Testis (tissue), 2 donors: Measurements from ENCODE around the gene AIG1.

Experiments
- CTCF ChIP-seq, 3 experiments: fragments of 450-650 bp in 2 of 3; fragments of 200-600 bp in 1 of 3; sonication (generic) in 1 of 3; IDR thresholded peaks; one replicate each; pipeline ENCODE4 v1.5.1; 2016 to 2019; ENCODE audit warnings: antibody characterized with exemption in 3 of 3, mild to moderate bottlenecking in 2 of 3, moderate library complexity in 1 of 3
- POLR2A ChIP-seq: fragments of 450-650 bp; IDR thresholded peaks from one replicate; pipeline ENCODE4 v1.6.1; 2017; ENCODE audit warnings: antibody characterized with exemption, mild to moderate bottlenecking, moderate library complexity

GRCh38 chr6:143390278-143390677 lies 329.6 kb downstream of the AIG1 start:
- TF ChIP-seq CTCF (IDR thresholded peaks at IDR 0.05) = no peak
- TF ChIP-seq POLR2A = no peak
